ENCODE results near the gene DNAJB14.

GRCh38 chr4:99915449-99915848 is 31.0 kb downstream of the DNAJB14 start:
- no peak for TF ChIP-seq POLR2AphosphoS5 (IDR thresholded peaks at IDR 0.05)
- TF ChIP-seq POLR2A (IDR thresholded peaks at IDR 0.05), result no peak
- TF ChIP-seq CTCF (IDR thresholded peaks at IDR 0.05), result no peak
